Measurements from ENCODE around the gene SLC9A4. TPM values are rescaled to one million over a fixed set of nuclear protein-coding genes. Genes with fewer than 3 reads are reported as not detected.

The SLC9A4 gene
- total and polyA plus RNA-seq, 10 of the 15 experiments (the other 5 are each of a cell fraction or from before 2014, with no cell fraction given) = 0.10 TPM; not detected in 9

- H3K36me3 ChIP-seq (ENCODE audit: control insufficient read depth in 2 of 2, insufficient read depth in 2 of 2, low read length in 1 of 2) = no peaks in the 10 kb centered on the region
- no peak overlapping the region for H3K27ac ChIP-seq (ENCODE audit: control insufficient read depth, insufficient read depth)
- H3K9me3 ChIP-seq (replicated peaks; ENCODE audit: control insufficient read depth, insufficient read depth, low read length) = no peaks in the 10 kb centered on the region
- BruUV-seq (replicated peaks) = no TSS peak
- H3K4me1 ChIP-seq (ENCODE audit: control insufficient read depth, insufficient read depth, low read length) = peaks cover 39% of the 10 kb centered on the region
- in situ Hi-C loops (cut with MboI) = loop anchor here (5.0 kb wide), 1 partner anchor 56 kb away; no protein-coding TSS in a partner anchor
- TF ChIP-seq RFX5 (IDR thresholded peaks at IDR 0.05; ENCODE audit: low read depth, low read length) (no peak), NFIC (IDR thresholded peaks at IDR 0.05; ENCODE audit: low read depth, low read length) (no peak), SMAD1 (IDR thresholded peaks at IDR 0.05; ENCODE audit: low read depth, partially characterized antibody) (no peak), ATF7 (IDR thresholded peaks at IDR 0.05; ENCODE audit: low read depth) (no peak), NR2F1 (conservative IDR thresholded peaks at IDR 0.05) (no peak), DPF2 (IDR thresholded peaks at IDR 0.05) (no peak), FOS (IDR thresholded peaks at IDR 0.05; ENCODE audit: borderline replicate concordance, extremely low read depth, insufficient read length) (no peak), SMC3 (IDR thresholded peaks at IDR 0.05; ENCODE audit: borderline replicate concordance, low read length) (no peak), TCF3 (IDR thresholded peaks at IDR 0.05; ENCODE audit: borderline replicate concordance, insufficient read depth, low read depth, low read length) (no peak), ZZZ3 (IDR thresholded peaks at IDR 0.05; ENCODE audit: control insufficient read depth, insufficient read length, low read depth) (no peak)
- 0% methylated on average over 2 of the region's 2 CpGs for WGBS (ENCODE audit: insufficient coverage, insufficient replicate concordance, low lambda C conversion rate, missing lambda C conversion rate)
- H3K9ac ChIP-seq (ENCODE audit: control insufficient read depth, insufficient read depth, low read length) = no peak overlapping the region
- DNase-seq (ENCODE audit: low read depth, low spot score) (no peak), ATAC-seq (no peak), FAIRE-seq (no peak)
- H3K4me3 ChIP-seq = no peak overlapping the region
- intact Hi-C loops (cut with micrococcal nuclease; ENCODE audit: unreplicated experiment) = no loop called here
- ChIA-PET POLR2A (no interaction called here), RAD21 (ENCODE audit: unreplicated experiment) (interaction anchor here (1.7 to 2.4 kb wide), 2 partner anchors 55 to 183 kb away, joined by 8 to 9 read pairs; no protein-coding TSS in a partner anchor), CTCF (interaction anchor here (0.7 to 2.3 kb wide), 11 partner anchors 10 to 540 kb away, joined by 3 to 7 read pairs (median 3); no protein-coding TSS in a partner anchor), SMC1A (ENCODE audit: uncharacterized antibody, unreplicated experiment) (interaction anchor here (1.0 to 3.5 kb wide), 9 partner anchors 12 to 429 kb away, joined by 3 to 18 read pairs (median 4); no protein-coding TSS in a partner anchor)
- H3K27me3 ChIP-seq (replicated peaks in 1 of 2; ENCODE audit: control insufficient read depth in 2 of 2, insufficient read depth in 2 of 2, low read length in 1 of 2) = no peaks in the 10 kb centered on the region
- no peaks in the 10 kb centered on the region for H3K79me2 ChIP-seq (ENCODE audit: control insufficient read depth, insufficient read depth, low read length)
- no peak overlapping the region for H3K4me2 ChIP-seq (ENCODE audit: control insufficient read depth, insufficient read depth)
- no peak overlapping the region for H2AFZ ChIP-seq (ENCODE audit: control insufficient read depth, low read depth, low read length)
- H4K20me1 ChIP-seq (ENCODE audit: control insufficient read depth, insufficient read depth) = no peaks in the 10 kb centered on the region
These were observed 49.7 kb upstream of the SLC9A4 start for GRCh38 chr2:102423368-102423767.
